HepG2 (cell line): ENCODE data around the gene SEMA4B. TPM values are rescaled to one million over a fixed set of nuclear protein-coding genes. Genes with fewer than 3 reads are reported as not detected.
"Not testable (repeated sequence)": the region's sequence is repeated elsewhere in the genome, so short reads cannot be mapped to it uniquely, and the experiment has no call there.

ENCODE experiments used
- ATAC-seq: fragments of 200-7000 bp; cut with Tn5 transposase; 3 replicates; pipeline ENCODE4 v1.9.1; 2020; ENCODE audit warnings: mild to moderate bottlenecking, moderate library complexity
- BruUV-seq: library from RNA; stranded (reverse); fragments of 400-500 nt; replicated peaks from 2 replicates; lab custom pipeline; 2021; lab: Mats Ljungman, UMichigan
- CTCF ChIA-PET: fragments of 300-600 bp; formaldehyde crosslinking; extraction: SDS; loops from one replicate; lab custom pipeline; 2021; ENCODE audit warnings: low total read pairs, inconsistent platforms, low intra/inter-chr PET ratio; lab: Yijun Ruan, JAX
- POLR2A ChIA-PET: fragments of 350-600 bp; sonication (Branson Sonifier 250); formaldehyde crosslinking; loops from one replicate; lab custom pipeline; 2020; ENCODE audit warnings: antibody characterized with exemption, inconsistent platforms; lab: Yijun Ruan, JAX
- DNase-seq: peaks from one replicate; pipeline ENCODE4 v3.0.0-alpha.2; 2015; ENCODE audit warnings: low spot score
- FAIRE-seq: peaks from 3 replicates; lab custom pipeline; 2011; peaks lifted over from hg19 to GRCh38; lab: Jason Lieb, UNC
- H2AFZ ChIP-seq: one replicate; pipeline ENCODE4 v1.6.1; 2011; ENCODE audit warnings: low read length, inconsistent platforms
- H3K27ac ChIP-seq: fragments of 300-600 bp; 3 replicates; pipeline ENCODE4 v1.8.0; 2011; ENCODE audit warnings: mixed run types, mild to moderate bottlenecking, mixed read lengths, low read length, inconsistent platforms; ENCODE audit not compliant: insufficient read depth; ENCODE audit errors: extremely low read length
- H3K27me3 ChIP-seq, 2 experiments: fragments of 200-600 bp in 1 of 2; 2 replicates in 1 of 2; 3 replicates in 1 of 2; pipeline versions ENCODE4 v1.6.0 to v1.8.0; 2011; ENCODE audit warnings: low read length in 2 of 2, mild to moderate bottlenecking in 2 of 2, moderate library complexity in 2 of 2, inconsistent platforms in 1 of 2; ENCODE audit not compliant: insufficient read depth in 2 of 2, control insufficient read depth in 1 of 2
- H3K36me3 ChIP-seq, 2 experiments: fragments of 200-600 bp in 1 of 2; replicated peaks in 1 of 2; 2 replicates in 1 of 2; 3 replicates in 1 of 2; pipeline versions ENCODE4 v1.5.1 to v1.8.0; 2011; ENCODE audit warnings: low read length in 2 of 2, inconsistent platforms in 1 of 2; ENCODE audit not compliant: insufficient read depth in 2 of 2, control insufficient read depth in 1 of 2
- H3K4me1 ChIP-seq: 2 replicates; pipeline ENCODE4 v1.5.1; 2012; ENCODE audit warnings: low read length, inconsistent platforms; ENCODE audit not compliant: insufficient read depth
- H3K4me2 ChIP-seq: 2 replicates; pipeline ENCODE4 v1.6.0; 2011; ENCODE audit warnings: low read depth, low read length, inconsistent platforms
- H3K4me3 ChIP-seq, 3 experiments: fragments of 200-600 bp in 1 of 3; sonication (generic), shearing (Covaris generic) in 1 of 3; replicated peaks in 1 of 3; 2 replicates each; pipeline ENCODE4 v1.5.1; 2011 to 2016; ENCODE audit warnings: low read length in 3 of 3, inconsistent platforms in 2 of 3, low read depth in 2 of 3, mild to moderate bottlenecking in 2 of 3, control low read depth in 1 of 3, mixed read lengths in 1 of 3; ENCODE audit not compliant: insufficient read depth in 1 of 3
- H3K79me2 ChIP-seq: one replicate; pipeline ENCODE4 v1.6.1; 2011; ENCODE audit warnings: low read length, inconsistent platforms; ENCODE audit not compliant: insufficient read depth
- H3K9ac ChIP-seq: 2 replicates; pipeline ENCODE4 v1.6.0; 2011; ENCODE audit warnings: mild to moderate bottlenecking, low read depth, low read length, inconsistent platforms; ENCODE audit not compliant: insufficient read depth
- H3K9me3 ChIP-seq: 2 replicates; pipeline ENCODE4 v1.5.1; 2012; ENCODE audit warnings: mild to moderate bottlenecking, low read length
- H4K20me1 ChIP-seq: 2 replicates; pipeline ENCODE4 v1.6.0; 2011; ENCODE audit warnings: inconsistent platforms, mild to moderate bottlenecking, low read length, moderate library complexity; ENCODE audit not compliant: insufficient read depth
- GATAD2A ChIP-seq: IDR thresholded peaks from 2 replicates; pipeline ENCODE4 v1.6.1; 2016
- ISL2 ChIP-seq: sonication (generic); formaldehyde crosslinking; IDR thresholded peaks from 2 replicates; pipeline ENCODE4 v1.5.0; 2020; ENCODE audit warnings: missing genetic modification reagents
- KDM1A ChIP-seq: IDR thresholded peaks from 2 replicates; pipeline ENCODE4 v1.6.1; 2016; ENCODE audit warnings: missing compliant biosample characterization
- PRPF4 ChIP-seq: fragments of 200-400 bp; formaldehyde crosslinking; IDR thresholded peaks from 2 replicates; pipeline ENCODE4 v1.6.1; 2016; ENCODE audit warnings: low read length, low read depth; ENCODE audit not compliant: poor library complexity, severe bottlenecking
- RCOR2 ChIP-seq: IDR thresholded peaks from 2 replicates; pipeline ENCODE4 v1.6.1; 2016; ENCODE audit warnings: missing biosample characterization, missing genetic modification reagents
- ZFP62 ChIP-seq: sonication (generic); formaldehyde crosslinking; IDR thresholded peaks from 2 replicates; pipeline ENCODE4 v1.4.0; 2020; ENCODE audit warnings: missing genetic modification reagents
- ZMYM2 ChIP-seq: sonication (generic); formaldehyde crosslinking; IDR thresholded peaks from 2 replicates; pipeline ENCODE4 v1.8.0; 2022; ENCODE audit warnings: mild to moderate bottlenecking, missing genetic modification reagents
- ZMYM3 ChIP-seq: sonication (generic); formaldehyde crosslinking; IDR thresholded peaks from 2 replicates; pipeline ENCODE4 v1.5.1; 2020; ENCODE audit warnings: mild to moderate bottlenecking, missing genetic modification reagents
- ZNF121 ChIP-seq: sonication (generic); formaldehyde crosslinking; IDR thresholded peaks from 2 replicates; pipeline ENCODE4 v1.5.0; 2020; ENCODE audit warnings: mild to moderate bottlenecking, missing genetic modification reagents
- ZNF431 ChIP-seq: sonication (generic); formaldehyde crosslinking; IDR thresholded peaks from 2 replicates; pipeline ENCODE4 v1.9.0; 2022; ENCODE audit warnings: missing genetic modification reagents, low read depth, mild to moderate bottlenecking, borderline replicate concordance
- ZNF589 ChIP-seq: sonication (generic); formaldehyde crosslinking; conservative IDR thresholded peaks from 2 replicates; pipeline ENCODE4 v1.8.0; 2022; ENCODE audit warnings: mild to moderate bottlenecking, moderate library complexity, missing genetic modification reagents
- WGBS: methylation state at CpG from one replicate; pipeline ENCODE4 v1.1.6; 2017; ENCODE audit warnings: low lambda C conversion rate; 5-methylcytosine and 5-hydroxymethylcytosine counted together
- in situ Hi-C: cut with HindIII; loops from 2 replicates; pipeline ENCODE4 v1.10.0; 2017; ENCODE audit warnings: low pct_unique_long_range_greater_than_20kb; ENCODE audit not compliant: extremely low pct_ligation_motif_present
- intact Hi-C: fragments of 100-400 bp; cut with micrococcal nuclease; formaldehyde crosslinking; loops from one replicate; pipeline ENCODE4 v1.10.0; 2022; ENCODE audit not compliant: unreplicated experiment
- polyA plus RNA-seq, 8 experiments: library from polyadenylated mRNA; depleted of rRNA in 3 of 8; stranded (reverse) in 7 of 8; unstranded in 1 of 8; fragments of >200 nt; fragmentation: Illumina TruSeq in 4 of 8; extraction: Trizol in 4 of 8; gene quantifications; 2 replicates each; pipeline versions ENCODE4 v1.2.1 to v1.2.3, GENCODE V29; 2011 to 2016; ENCODE audit warnings: low read depth in 4 of 8, missing spikeins in 1 of 8, mixed read lengths in 1 of 8; ENCODE audit not compliant: insufficient read depth in 1 of 8
- total RNA-seq, 5 experiments: library from RNA; depleted of rRNA; stranded (reverse); fragments of >200 nt; fragmentation: Illumina TruSeq; extraction: Trizol; gene quantifications; 2 replicates each; pipeline ENCODE4 v1.2.3, GENCODE V29; 2016; ENCODE audit warnings: low read depth in 1 of 5
- TF ChIP-seq, protein P1 (sequence below): sonication (generic); formaldehyde crosslinking; IDR thresholded peaks from 2 replicates; pipeline ENCODE4 v1.5.0; 2020; ENCODE audit warnings: mild to moderate bottlenecking, missing genetic modification reagents
- TF ChIP-seq, protein P2 (sequence below): sonication (generic); formaldehyde crosslinking; IDR thresholded peaks from 2 replicates; pipeline ENCODE4 v1.4.0; 2020; ENCODE audit warnings: missing genetic modification reagents, borderline replicate concordance

The SEMA4B gene
- total and polyA plus RNA-seq, 2 of the 13 experiments (the other 11 are each of a cell fraction or from before 2014, with no cell fraction given): 2.1 to 17.0 TPM

DNA sequence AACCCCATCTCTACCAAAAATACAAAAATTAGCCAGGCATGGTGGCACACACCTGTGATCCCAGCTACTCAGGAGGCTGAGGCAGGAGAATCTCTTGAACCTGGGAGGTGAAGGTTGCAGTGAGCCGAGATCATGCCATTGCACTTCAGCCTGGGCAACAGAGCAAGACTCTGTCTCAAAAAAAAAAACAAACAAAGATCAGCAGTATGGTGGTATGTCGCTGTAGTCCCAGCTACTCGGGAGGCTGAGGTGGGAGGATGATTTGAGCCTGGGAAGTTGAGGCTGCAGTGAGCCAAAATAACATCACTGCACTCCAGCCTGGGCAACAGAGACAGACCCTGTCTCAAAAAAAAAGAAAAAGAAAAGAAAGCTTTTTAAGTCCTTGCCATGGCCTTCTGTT, 36.9 kb upstream of the SEMA4B start:
- FAIRE-seq, H3K9ac ChIP-seq, H3K4me3 ChIP-seq, CTCF ChIA-PET, H4K20me1 ChIP-seq, H3K4me2 ChIP-seq, H3K27ac ChIP-seq, H3K9me3 ChIP-seq, H3K79me2 ChIP-seq, H2AFZ ChIP-seq, H3K36me3 ChIP-seq, intact Hi-C loops, H3K27me3 ChIP-seq, in situ Hi-C loops, DNase-seq, BruUV-seq, ATAC-seq: not testable (repeated sequence)
- TF ChIP-seq ZNF121 (CRISPR knock-in tag): peak; percentile 75
- POLR2A ChIA-PET: interaction anchor here (0.7 kb wide), 1 partner anchor 26 kb away, joined by 3 read pairs; no protein-coding TSS in a partner anchor
- WGBS: 69% methylated on average over 3 of the region's 3 CpGs
- peaks cover 83% of the 10 kb centered on the region for H3K4me1 ChIP-seq

DNA sequence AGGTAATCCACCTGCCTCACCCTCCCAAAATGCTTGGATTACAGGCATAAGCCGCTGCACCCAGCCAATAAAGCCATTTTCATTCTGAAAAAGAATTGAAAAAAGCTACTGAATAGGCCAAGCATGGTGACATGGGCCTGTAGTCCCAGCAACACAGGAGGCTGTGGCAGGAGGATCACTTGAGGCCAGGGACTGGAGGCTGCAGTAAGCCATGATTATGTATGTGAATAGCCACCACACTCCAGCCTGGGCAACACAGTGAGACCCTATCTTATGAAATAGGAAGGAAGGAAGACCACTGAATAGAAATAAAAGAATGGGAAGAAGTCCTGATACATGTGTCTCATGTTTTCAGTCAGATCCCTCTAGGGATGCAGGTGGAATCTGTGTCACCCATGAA, 36.0 kb upstream of the SEMA4B start:
- Histone ChIP-seq H2AFZ (no peak overlapping the region), H3K27ac (peak overlapping the region; percentile 60), H3K27me3 (no peaks in the 10 kb centered on the region), H3K36me3 (no peaks in the 10 kb centered on the region), H3K4me3 (peak overlapping the region in 1 of 3 experiments; percentile 6; a peak in 1 of 6 replicates), H3K9ac (0 out of 2 replicates have a peak overlapping the region, but pooled peaks have one; percentile 6), H3K4me1 (peaks cover 74% of the 10 kb centered on the region), H3K9me3 (no peaks in the 10 kb centered on the region), H4K20me1 (no peaks in the 10 kb centered on the region), H3K4me2 (peak overlapping the region; percentile 59), H3K79me2 (no peaks in the 10 kb centered on the region)
- intact Hi-C loops: no loop called here
- no peak for DNase-seq
- in situ Hi-C loops: no loop called here
- ChIA-PET POLR2A (interaction anchor here (1.0 to 1.4 kb wide), 2 partner anchors 22 to 27 kb away, joined by 3 to 8 read pairs; no protein-coding TSS in a partner anchor), CTCF (no interaction called here)
- no TSS peak for BruUV-seq
- 90% methylated on average over 1 of the region's 1 CpG for WGBS
- FAIRE-seq: no peak
- ATAC-seq: no peak
- TF ChIP-seq PRPF4: no peak
- TF ChIP-seq, protein P1, sequence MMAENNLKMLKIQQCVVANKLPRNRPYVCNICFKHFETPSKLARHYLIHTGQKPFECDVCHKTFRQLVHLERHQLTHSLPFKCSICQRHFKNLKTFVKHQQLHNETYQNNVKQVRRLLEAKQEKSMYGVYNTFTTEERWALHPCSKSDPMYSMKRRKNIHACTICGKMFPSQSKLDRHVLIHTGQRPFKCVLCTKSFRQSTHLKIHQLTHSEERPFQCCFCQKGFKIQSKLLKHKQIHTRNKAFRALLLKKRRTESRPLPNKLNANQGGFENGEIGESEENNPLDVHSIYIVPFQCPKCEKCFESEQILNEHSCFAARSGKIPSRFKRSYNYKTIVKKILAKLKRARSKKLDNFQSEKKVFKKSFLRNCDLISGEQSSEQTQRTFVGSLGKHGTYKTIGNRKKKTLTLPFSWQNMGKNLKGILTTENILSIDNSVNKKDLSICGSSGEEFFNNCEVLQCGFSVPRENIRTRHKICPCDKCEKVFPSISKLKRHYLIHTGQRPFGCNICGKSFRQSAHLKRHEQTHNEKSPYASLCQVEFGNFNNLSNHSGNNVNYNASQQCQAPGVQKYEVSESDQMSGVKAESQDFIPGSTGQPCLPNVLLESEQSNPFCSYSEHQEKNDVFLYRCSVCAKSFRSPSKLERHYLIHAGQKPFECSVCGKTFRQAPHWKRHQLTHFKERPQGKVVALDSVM (CRISPR knock-in tag): peak; percentile 87
- TF ChIP-seq ZNF431 (CRISPR knock-in tag): 0 out of 2 replicates have a peak, but pooled peaks have one; percentile 42
- peak; percentile 51; the same call in 1 of the 2 replicates for TF ChIP-seq ZMYM2 (CRISPR knock-in tag)
- 0 out of 2 replicates have a peak, but pooled peaks have one; percentile 15 for TF ChIP-seq KDM1A (CRISPR knock-in tag)
- TF ChIP-seq, protein P2, sequence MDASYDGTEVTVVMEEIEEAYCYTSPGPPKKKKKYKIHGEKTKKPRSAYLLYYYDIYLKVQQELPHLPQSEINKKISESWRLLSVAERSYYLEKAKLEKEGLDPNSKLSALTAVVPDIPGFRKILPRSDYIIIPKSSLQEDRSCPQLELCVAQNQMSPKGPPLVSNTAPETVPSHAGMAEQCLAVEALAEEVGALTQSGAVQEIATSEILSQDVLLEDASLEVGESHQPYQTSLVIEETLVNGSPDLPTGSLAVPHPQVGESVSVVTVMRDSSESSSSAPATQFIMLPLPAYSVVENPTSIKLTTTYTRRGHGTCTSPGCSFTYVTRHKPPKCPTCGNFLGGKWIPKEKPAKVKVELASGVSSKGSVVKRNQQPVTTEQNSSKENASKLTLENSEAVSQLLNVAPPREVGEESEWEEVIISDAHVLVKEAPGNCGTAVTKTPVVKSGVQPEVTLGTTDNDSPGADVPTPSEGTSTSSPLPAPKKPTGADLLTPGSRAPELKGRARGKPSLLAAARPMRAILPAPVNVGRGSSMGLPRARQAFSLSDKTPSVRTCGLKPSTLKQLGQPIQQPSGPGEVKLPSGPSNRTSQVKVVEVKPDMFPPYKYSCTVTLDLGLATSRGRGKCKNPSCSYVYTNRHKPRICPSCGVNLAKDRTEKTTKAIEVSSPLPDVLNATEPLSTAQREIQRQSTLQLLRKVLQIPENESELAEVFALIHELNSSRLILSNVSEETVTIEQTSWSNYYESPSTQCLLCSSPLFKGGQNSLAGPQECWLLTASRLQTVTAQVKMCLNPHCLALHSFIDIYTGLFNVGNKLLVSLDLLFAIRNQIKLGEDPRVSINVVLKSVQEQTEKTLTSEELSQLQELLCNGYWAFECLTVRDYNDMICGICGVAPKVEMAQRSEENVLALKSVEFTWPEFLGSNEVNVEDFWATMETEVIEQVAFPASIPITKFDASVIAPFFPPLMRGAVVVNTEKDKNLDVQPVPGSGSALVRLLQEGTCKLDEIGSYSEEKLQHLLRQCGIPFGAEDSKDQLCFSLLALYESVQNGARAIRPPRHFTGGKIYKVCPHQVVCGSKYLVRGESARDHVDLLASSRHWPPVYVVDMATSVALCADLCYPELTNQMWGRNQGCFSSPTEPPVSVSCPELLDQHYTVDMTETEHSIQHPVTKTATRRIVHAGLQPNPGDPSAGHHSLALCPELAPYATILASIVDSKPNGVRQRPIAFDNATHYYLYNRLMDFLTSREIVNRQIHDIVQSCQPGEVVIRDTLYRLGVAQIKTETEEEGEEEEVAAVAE: no peak
- TF ChIP-seq ZMYM3: peak; percentile 73
- TF ChIP-seq RCOR2 (CRISPR knock-in tag): peak; percentile 62
- no peak for TF ChIP-seq ZFP62 (CRISPR knock-in tag)
- no peak for TF ChIP-seq GATAD2A (CRISPR knock-in tag)
- no peak for TF ChIP-seq ZNF589 (CRISPR knock-in tag)
- TF ChIP-seq ZNF121 (CRISPR knock-in tag): peak; percentile 97
- no peak for TF ChIP-seq ISL2 (CRISPR knock-in tag)
